ENCODE measurements around the gene SCYGR3. TPM values are rescaled to one million over a fixed set of nuclear protein-coding genes. Genes with fewer than 3 reads are reported as not detected.

SCYGR3 gene
- total RNA-seq, 1 experiment from 2014 or later = not detected

DNA sequence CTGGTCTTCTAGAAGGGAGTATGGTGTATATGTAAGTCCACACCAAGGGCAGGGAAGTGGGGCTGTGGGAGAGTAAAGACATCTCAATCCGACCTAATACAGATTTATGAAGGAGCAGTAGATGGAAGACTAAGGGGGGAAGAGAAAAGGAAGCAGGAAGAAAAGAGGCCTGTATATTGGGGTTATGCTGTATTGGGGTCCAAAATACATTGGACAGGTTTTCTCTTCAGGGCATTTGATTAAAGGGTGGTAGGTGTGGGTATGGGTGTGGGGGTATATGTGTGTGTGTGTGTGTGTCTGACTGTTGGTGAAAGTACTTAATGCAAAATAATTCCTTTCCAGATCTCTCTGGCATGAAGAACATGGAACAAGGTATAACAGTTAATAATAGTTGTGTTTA lies 49.6 kb downstream of the SCYGR3 start:
- no peak for DNase-seq
- Histone ChIP-seq H3K23me2 (ENCODE audit: insufficient read length, low read depth, low read length, poor library complexity, severe bottlenecking) (no peaks in the 10 kb centered on the region), H4K91ac (ENCODE audit: insufficient read length, low read depth, low read length) (no peak overlapping the region), H3K9ac (ENCODE audit: extremely low read depth, insufficient read length, low read length) (no peak overlapping the region), H3K4ac (ENCODE audit: low read depth, low read length) (no peak overlapping the region), H3K4me2 (ENCODE audit: insufficient read depth, insufficient read length, low read length) (no peak overlapping the region), H2BK15ac (ENCODE audit: low read depth, low read length) (no peak overlapping the region), H3K9me3 (ENCODE audit: control insufficient read depth, low read depth, low read length) (no peaks in the 10 kb centered on the region), H3K14ac (ENCODE audit: insufficient read depth, low read length) (no peak overlapping the region), H2BK12ac (ENCODE audit: insufficient read length, low read depth, low read length) (no peak overlapping the region), H4K5ac (ENCODE audit: insufficient read length, low read depth, low read length) (no peak overlapping the region), H3K56ac (ENCODE audit: insufficient read length, low read depth, low read length) (no peak overlapping the region), H3K79me1 (ENCODE audit: insufficient read depth, low read depth, low read length, poor library complexity, severe bottlenecking) (no peaks in the 10 kb centered on the region), H4K8ac (replicated peaks; ENCODE audit: insufficient read length, low read depth, low read length) (no peak overlapping the region), H3K27ac (ENCODE audit: insufficient read length, low read depth, low read length) (no peak overlapping the region), H2BK120ac (ENCODE audit: low read depth, low read length, poor library complexity, severe bottlenecking) (no peak overlapping the region), H2AFZ (ENCODE audit: low read length) (no peak overlapping the region), H3K79me2 (ENCODE audit: insufficient read depth, low read length) (no peaks in the 10 kb centered on the region), H3K23ac (ENCODE audit: insufficient read length, low read depth, low read length) (no peak overlapping the region), H2BK5ac (ENCODE audit: insufficient read length, low read length) (no peak overlapping the region), H3K4me1 (ENCODE audit: insufficient read depth, low read length) (no peaks in the 10 kb centered on the region), H2BK20ac (ENCODE audit: low read depth, low read length, poor library complexity, severe bottlenecking) (no peak overlapping the region), H3K18ac (ENCODE audit: insufficient read length, low read depth, low read length) (no peak overlapping the region), H3K27me3 (ENCODE audit: insufficient read depth, low read length) (no peaks in the 10 kb centered on the region), H2AK5ac (ENCODE audit: insufficient read length, low read length) (no peak overlapping the region), H4K20me1 (ENCODE audit: control insufficient read depth, insufficient read depth, insufficient read length) (no peaks in the 10 kb centered on the region), H3T11ph (ENCODE audit: low read length) (no peak overlapping the region)
- H3K27ac Mint-ChIP-seq = 0 out of 7 replicates have a peak overlapping the region, but pooled peaks of 1 of the 3 experiments have one; percentile 1
- peaks cover 0 to 7% of the 10 kb centered on the region in 2 experiments; a peak in 2 of 4 replicates for H3K4me1 Mint-ChIP-seq
- H3K4me3 Mint-ChIP-seq = no peak overlapping the region
- no CpG with 5 or more reads among the region's 1 CpG for WGBS (ENCODE audit: extremely low coverage, insufficient read length, low lambda C conversion rate)
- no peaks in the 10 kb centered on the region for H3K27me3 Mint-ChIP-seq (ENCODE audit: low read depth)
- TF ChIP-seq, protein P1, sequence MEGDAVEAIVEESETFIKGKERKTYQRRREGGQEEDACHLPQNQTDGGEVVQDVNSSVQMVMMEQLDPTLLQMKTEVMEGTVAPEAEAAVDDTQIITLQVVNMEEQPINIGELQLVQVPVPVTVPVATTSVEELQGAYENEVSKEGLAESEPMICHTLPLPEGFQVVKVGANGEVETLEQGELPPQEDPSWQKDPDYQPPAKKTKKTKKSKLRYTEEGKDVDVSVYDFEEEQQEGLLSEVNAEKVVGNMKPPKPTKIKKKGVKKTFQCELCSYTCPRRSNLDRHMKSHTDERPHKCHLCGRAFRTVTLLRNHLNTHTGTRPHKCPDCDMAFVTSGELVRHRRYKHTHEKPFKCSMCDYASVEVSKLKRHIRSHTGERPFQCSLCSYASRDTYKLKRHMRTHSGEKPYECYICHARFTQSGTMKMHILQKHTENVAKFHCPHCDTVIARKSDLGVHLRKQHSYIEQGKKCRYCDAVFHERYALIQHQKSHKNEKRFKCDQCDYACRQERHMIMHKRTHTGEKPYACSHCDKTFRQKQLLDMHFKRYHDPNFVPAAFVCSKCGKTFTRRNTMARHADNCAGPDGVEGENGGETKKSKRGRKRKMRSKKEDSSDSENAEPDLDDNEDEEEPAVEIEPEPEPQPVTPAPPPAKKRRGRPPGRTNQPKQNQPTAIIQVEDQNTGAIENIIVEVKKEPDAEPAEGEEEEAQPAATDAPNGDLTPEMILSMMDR (conservative IDR thresholded peaks at IDR 0.05) = no peak
- H3K9me3 Mint-ChIP-seq = no peaks in the 10 kb centered on the region
- no peaks in the 10 kb centered on the region for H3K36me3 Mint-ChIP-seq (ENCODE audit: insufficient read depth in 1 of 3, low read depth in 3 of 3)

Other genes starting within 250 kb of the SCYGR3 start
- not detected in 2 replicates for gene TM4SF20, start 235.5 kb downstream of the SCYGR3 start, total RNA-seq (2021)
- not detected in 2 replicates for gene SCYGR1, start 226.9 kb downstream of the SCYGR3 start, total RNA-seq (2021)
- gene AGFG1, start 142.7 kb downstream of the SCYGR3 start, total RNA-seq (2021) = 106 and 109 TPM in 2 replicates
- gene SCYGR2, start 15.9 kb downstream of the SCYGR3 start, total RNA-seq (2021) = not detected in 2 replicates
- gene SCYGR4, start 2.7 kb upstream of the SCYGR3 start, total RNA-seq (2021) = not detected in 2 replicates
- not detected in 2 replicates for gene SCYGR5, start 52.0 kb upstream of the SCYGR3 start, total RNA-seq (2021)
- gene SLC19A3, start 103.2 kb upstream of the SCYGR3 start, total RNA-seq (2021) = 1.8 and 2.3 TPM in 2 replicates
- not detected in 2 replicates for gene SCYGR6, start 109.9 kb upstream of the SCYGR3 start, total RNA-seq (2021)
- not detected in 2 replicates for gene SCYGR7, start 113.5 kb upstream of the SCYGR3 start, total RNA-seq (2021)
- not detected in 2 replicates for gene SCYGR8, start 131.1 kb upstream of the SCYGR3 start, total RNA-seq (2021)
- not detected in 2 replicates for gene CCL20, start 199.0 kb upstream of the SCYGR3 start, total RNA-seq (2021)